Measurements from ENCODE around the gene FMO2. TPM values are rescaled to one million over a fixed set of nuclear protein-coding genes. Genes with fewer than 3 reads are reported as not detected.

Gene FMO2
- total and polyA plus RNA-seq, 2 of the 8 experiments (the other 6 are each of a cell fraction or from before 2014, with no cell fraction given): not detected

DNA sequence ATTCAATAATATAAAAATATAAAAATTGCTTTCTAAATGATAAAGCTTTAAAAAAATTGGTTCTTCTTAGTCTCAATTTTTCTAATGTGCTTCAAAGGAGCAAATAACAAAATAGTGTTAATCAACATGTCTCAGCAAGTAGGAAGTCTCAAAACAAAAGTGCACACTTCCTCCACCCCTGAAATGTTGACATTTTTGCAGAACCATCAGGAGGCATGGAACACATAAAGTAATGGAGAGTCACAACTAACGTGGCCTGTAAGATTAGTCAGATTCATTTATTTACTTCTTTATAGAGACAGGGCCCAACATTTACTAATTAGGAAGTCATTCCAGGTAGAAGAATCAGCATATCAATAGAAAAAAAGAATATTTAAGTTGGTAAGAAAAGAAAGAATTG lies 34.9 kb upstream of the FMO2 start:
- Histone ChIP-seq H3K9me3 (ENCODE audit: insufficient read depth in 2 of 2, low read depth in 1 of 2, low read length in 1 of 2) (no peaks in the 10 kb centered on the region), H2BK20ac (ENCODE audit: low read length) (no peak overlapping the region), H3K27ac (ENCODE audit: low read depth, low read length) (no peak overlapping the region), H3K4ac (replicated peaks; ENCODE audit: insufficient read length, low read depth, low read length) (no peak overlapping the region), H2BK12ac (ENCODE audit: low read depth, low read length) (no peak overlapping the region), H2BK5ac (ENCODE audit: low read depth, low read length) (no peak overlapping the region), H2BK15ac (ENCODE audit: low read length) (no peak overlapping the region), H3K9ac (replicated peaks in 1 of 4; ENCODE audit: extremely low read depth in 1 of 4, low read depth in 3 of 4, low read length in 3 of 4) (no peak overlapping the region), H3K4me1 (replicated peaks in 1 of 4; ENCODE audit: control insufficient read depth in 3 of 4, insufficient read depth in 4 of 4, low read length in 3 of 4) (no peaks in the 10 kb centered on the region), H3K4me3 (ENCODE audit: extremely low read depth in 1 of 4, insufficient read depth in 2 of 4, low read depth in 3 of 4, low read length in 4 of 4) (no peak overlapping the region), H2BK120ac (replicated peaks; ENCODE audit: low read depth, low read length) (no peak overlapping the region), H3K79me1 (ENCODE audit: low read depth, low read length) (no peaks in the 10 kb centered on the region), H4K20me1 (replicated peaks in 1 of 2; ENCODE audit: control insufficient read depth in 1 of 2, insufficient read depth in 2 of 2, low read length in 2 of 2) (no peaks in the 10 kb centered on the region), H3K4me2 (ENCODE audit: insufficient read depth in 1 of 2, low read depth in 2 of 2, low read length in 2 of 2) (no peak overlapping the region), H3K14ac (ENCODE audit: insufficient read length) (no peak overlapping the region), H3K18ac (ENCODE audit: extremely low read depth, low read length) (no peak overlapping the region), H3K79me2 (ENCODE audit: control insufficient read depth in 1 of 2, insufficient read depth in 2 of 2, low read length in 2 of 2) (no peaks in the 10 kb centered on the region), H4K5ac (ENCODE audit: insufficient read length, low read depth, low read length) (no peak overlapping the region), H3K23me2 (ENCODE audit: low read depth, low read length) (no peaks in the 10 kb centered on the region), H2AFZ (ENCODE audit: low read length) (no peak overlapping the region), H3K23ac (ENCODE audit: insufficient read length) (no peak overlapping the region), H4K8ac (ENCODE audit: extremely low read depth, insufficient read depth, low read length) (no peak overlapping the region), H3K56ac (replicated peaks; ENCODE audit: insufficient read length, low read depth, low read length) (no peak overlapping the region), H2AK5ac (ENCODE audit: low read depth, low read length) (no peak overlapping the region), H3K27me3 (replicated peaks in 1 of 4; ENCODE audit: control insufficient read depth in 3 of 4, extremely low read depth in 1 of 4, insufficient read depth in 3 of 4, low read length in 3 of 4) (no peaks in the 10 kb centered on the region), H4K91ac (replicated peaks; ENCODE audit: insufficient read length, low read length) (no peak overlapping the region), H3K36me3 (ENCODE audit: control insufficient read depth in 2 of 4, insufficient read depth in 4 of 4, low read length in 3 of 4) (no peaks in the 10 kb centered on the region; a peak in 1 of 8 replicates)
- no peak for FAIRE-seq
- ChIA-PET POLR2A (ENCODE audit: partially characterized antibody) (no interaction called here), CTCF (ENCODE audit: partially characterized antibody) (interaction anchor here (1.4 kb wide), 1 partner anchor 9 kb away, joined by 4 read pairs; no protein-coding TSS in a partner anchor)
- WGBS, 2 experiments (ENCODE audit: extremely low coverage in 1 of 2, insufficient coverage in 1 of 2, insufficient read length in 1 of 2, insufficient replicate concordance in 2 of 2, low coverage in 1 of 2, low lambda C conversion rate in 2 of 2, missing lambda C conversion rate in 1 of 2): 85% methylated on average over 1 of the region's 1 CpG; no CpG with 5 or more reads in 1 of the 2 experiments
- DNase-seq (ENCODE audit: low read depth in 1 of 2, low spot score in 2 of 2): no peak
- no peak for TF ChIP-seq RFX5 (IDR thresholded peaks at IDR 0.05; ENCODE audit: borderline replicate concordance, low read depth, low read length)
- TF ChIP-seq, protein P1, sequence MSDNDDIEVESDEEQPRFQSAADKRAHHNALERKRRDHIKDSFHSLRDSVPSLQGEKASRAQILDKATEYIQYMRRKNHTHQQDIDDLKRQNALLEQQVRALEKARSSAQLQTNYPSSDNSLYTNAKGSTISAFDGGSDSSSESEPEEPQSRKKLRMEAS (IDR thresholded peaks at IDR 0.05): no peak
- TF ChIP-seq BRCA1 (IDR thresholded peaks at IDR 0.05; ENCODE audit: low read depth, low read length): no peak
- no peak for TF ChIP-seq ASH2L (IDR thresholded peaks at IDR 0.05; ENCODE audit: low read length)
- no peak for TF ChIP-seq SRF (IDR thresholded peaks at IDR 0.05; ENCODE audit: low read depth, low read length)
- no peak for TF ChIP-seq TBP (IDR thresholded peaks at IDR 0.05; ENCODE audit: low read depth, low read length)
- no peak for TF ChIP-seq CTBP2 (IDR thresholded peaks at IDR 0.05; ENCODE audit: borderline replicate concordance, insufficient read depth, insufficient read length, low read length)
- no peak for TF ChIP-seq RXRA (IDR thresholded peaks at IDR 0.05; ENCODE audit: insufficient read depth, low read depth, low read length)
- no peak for TF ChIP-seq EGR1 (IDR thresholded peaks at IDR 0.05; ENCODE audit: borderline replicate concordance, low read depth, low read length)
- no peak for TF ChIP-seq CBX5 (IDR thresholded peaks at IDR 0.05; ENCODE audit: low read depth, low read length)
- TF ChIP-seq SP1 (IDR thresholded peaks at IDR 0.05; ENCODE audit: low read depth, low read length): no peak
- TF ChIP-seq SP4 (IDR thresholded peaks at IDR 0.05; ENCODE audit: low read length): no peak
- TF ChIP-seq TAF1 (IDR thresholded peaks at IDR 0.05; ENCODE audit: low read depth, low read length): no peak
- TF ChIP-seq SP2 (IDR thresholded peaks at IDR 0.05; ENCODE audit: low read length): no peak
- TF ChIP-seq CHD2 (IDR thresholded peaks at IDR 0.05; ENCODE audit: low read length): no peak
- no peak for TF ChIP-seq RBBP5 (IDR thresholded peaks at IDR 0.05; ENCODE audit: borderline replicate concordance, low read depth, low read length)
- no peak for TF ChIP-seq PHF8 (conservative IDR thresholded peaks at IDR 0.05; ENCODE audit: low read depth, low read length)

All from H1 (cell line).